ENCODE data around the gene SLC47A2. TPM values are rescaled to one million over a fixed set of nuclear protein-coding genes. Genes with fewer than 3 reads are reported as not detected.

Gene SLC47A2
- total RNA-seq, 2 experiments from 2014 or later: not detected

DNA sequence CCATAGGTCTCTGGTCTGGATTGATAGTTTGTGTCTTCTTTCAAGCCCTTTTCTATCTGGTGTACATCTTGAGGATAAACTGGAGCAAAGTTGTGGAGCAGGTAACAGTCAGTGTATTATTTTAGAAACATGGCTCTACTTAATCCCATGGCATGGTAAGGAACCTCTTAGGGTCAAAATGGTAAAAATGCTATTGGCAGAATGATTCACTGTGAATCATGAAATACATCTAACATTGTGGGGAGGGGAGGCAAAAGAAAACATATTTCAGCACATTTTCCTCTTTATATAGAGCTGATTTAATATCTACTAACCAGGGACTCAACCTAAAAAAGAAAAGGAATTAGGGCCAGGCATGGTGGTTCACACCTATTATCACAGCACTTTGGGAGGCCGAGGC is 85.7 kb downstream of the SLC47A2 start:
- no peaks in the 10 kb centered on the region for H3K9me2 ChIP-seq (ENCODE audit: insufficient read depth, low read length)
- H3K27ac ChIP-seq (ENCODE audit: low read depth, low read length, poor library complexity, severe bottlenecking): no peak overlapping the region
- H3K4me2 ChIP-seq (ENCODE audit: low read length): no peak overlapping the region
- no peak overlapping the region for H2AFZ ChIP-seq (ENCODE audit: low read length)
- no peak for TF ChIP-seq EZH2phosphoT487 (IDR thresholded peaks at IDR 0.05; ENCODE audit: borderline replicate concordance, low read depth, low read length)
- TF ChIP-seq, protein P1, sequence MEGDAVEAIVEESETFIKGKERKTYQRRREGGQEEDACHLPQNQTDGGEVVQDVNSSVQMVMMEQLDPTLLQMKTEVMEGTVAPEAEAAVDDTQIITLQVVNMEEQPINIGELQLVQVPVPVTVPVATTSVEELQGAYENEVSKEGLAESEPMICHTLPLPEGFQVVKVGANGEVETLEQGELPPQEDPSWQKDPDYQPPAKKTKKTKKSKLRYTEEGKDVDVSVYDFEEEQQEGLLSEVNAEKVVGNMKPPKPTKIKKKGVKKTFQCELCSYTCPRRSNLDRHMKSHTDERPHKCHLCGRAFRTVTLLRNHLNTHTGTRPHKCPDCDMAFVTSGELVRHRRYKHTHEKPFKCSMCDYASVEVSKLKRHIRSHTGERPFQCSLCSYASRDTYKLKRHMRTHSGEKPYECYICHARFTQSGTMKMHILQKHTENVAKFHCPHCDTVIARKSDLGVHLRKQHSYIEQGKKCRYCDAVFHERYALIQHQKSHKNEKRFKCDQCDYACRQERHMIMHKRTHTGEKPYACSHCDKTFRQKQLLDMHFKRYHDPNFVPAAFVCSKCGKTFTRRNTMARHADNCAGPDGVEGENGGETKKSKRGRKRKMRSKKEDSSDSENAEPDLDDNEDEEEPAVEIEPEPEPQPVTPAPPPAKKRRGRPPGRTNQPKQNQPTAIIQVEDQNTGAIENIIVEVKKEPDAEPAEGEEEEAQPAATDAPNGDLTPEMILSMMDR (conservative IDR thresholded peaks at IDR 0.05; ENCODE audit: low read length): no peak
- POLR2A ChIA-PET: no interaction called here
- no peak overlapping the region for H3K4me3 ChIP-seq (ENCODE audit: low read depth, low read length, poor library complexity, severe bottlenecking)
- no peaks in the 10 kb centered on the region for H3K79me2 ChIP-seq (ENCODE audit: insufficient read depth, low read depth, low read length)
- no peaks in the 10 kb centered on the region for H3K9me3 ChIP-seq (ENCODE audit: low read length)
- no peak for DNase-seq (ENCODE audit: low spot score)
- no TSS peak for BruUV-seq (replicated peaks)
- CTCF ChIA-PET (ENCODE audit: unreplicated experiment): no interaction called here
- intact Hi-C loops (cut with micrococcal nuclease; ENCODE audit: unreplicated experiment): loop anchor here (10.0 kb wide), 1 partner anchor 56 kb away; no protein-coding TSS in a partner anchor
- no peaks in the 10 kb centered on the region for H3K4me1 ChIP-seq (ENCODE audit: insufficient read depth, low read length, poor library complexity, severe bottlenecking)
- H3K36me3 ChIP-seq (ENCODE audit: insufficient read depth, low read length): no peaks in the 10 kb centered on the region
- no peaks in the 10 kb centered on the region for H4K20me1 ChIP-seq (ENCODE audit: insufficient read depth, low read length)

DNA sequence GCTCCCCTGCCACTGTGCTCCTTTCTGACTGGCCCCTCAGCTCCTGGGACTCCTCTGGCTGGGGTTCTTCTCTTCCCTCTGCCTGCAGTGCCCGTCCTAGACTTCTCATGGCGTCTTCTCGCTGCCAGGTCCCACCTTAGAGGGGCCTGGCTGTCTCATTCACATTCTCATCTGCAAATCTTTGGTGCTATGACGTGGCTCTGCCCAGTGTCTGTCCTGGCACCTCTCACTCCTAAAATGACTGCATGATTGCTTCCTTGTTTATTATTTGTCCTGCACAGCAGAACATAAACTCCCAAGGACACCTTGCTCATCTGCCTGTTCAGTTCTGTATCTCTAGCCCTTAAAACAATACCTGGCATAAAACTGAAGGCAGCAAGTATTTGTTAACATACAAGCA is 86.3 kb downstream of the SLC47A2 start:
- no peak overlapping the region for H3K4me2 ChIP-seq (ENCODE audit: low read length)
- no peak overlapping the region for H2AFZ ChIP-seq (ENCODE audit: low read length)
- CTCF ChIA-PET (ENCODE audit: unreplicated experiment): no interaction called here
- BruUV-seq (replicated peaks): no TSS peak
- intact Hi-C loops (cut with micrococcal nuclease; ENCODE audit: unreplicated experiment): loop anchor here (10.0 kb wide), 1 partner anchor 55 kb away; no protein-coding TSS in a partner anchor
- no peaks in the 10 kb centered on the region for H3K9me2 ChIP-seq (ENCODE audit: insufficient read depth, low read length)
- no peaks in the 10 kb centered on the region for H3K36me3 ChIP-seq (ENCODE audit: insufficient read depth, low read length)
- H3K79me2 ChIP-seq (ENCODE audit: insufficient read depth, low read depth, low read length): no peaks in the 10 kb centered on the region
- TF ChIP-seq EZH2phosphoT487 (IDR thresholded peaks at IDR 0.05; ENCODE audit: borderline replicate concordance, low read depth, low read length): no peak
- TF ChIP-seq, protein P1 (conservative IDR thresholded peaks at IDR 0.05; ENCODE audit: low read length): no peak
- H3K9me3 ChIP-seq (ENCODE audit: low read length): no peaks in the 10 kb centered on the region
- H3K27ac ChIP-seq (ENCODE audit: low read depth, low read length, poor library complexity, severe bottlenecking): no peak overlapping the region
- POLR2A ChIA-PET: no interaction called here
- no peak overlapping the region for H3K4me3 ChIP-seq (ENCODE audit: low read depth, low read length, poor library complexity, severe bottlenecking)
- H3K4me1 ChIP-seq (ENCODE audit: insufficient read depth, low read length, poor library complexity, severe bottlenecking): no peaks in the 10 kb centered on the region
- H4K20me1 ChIP-seq (ENCODE audit: insufficient read depth, low read length): no peaks in the 10 kb centered on the region
- DNase-seq (ENCODE audit: low spot score): no peak

DNA sequence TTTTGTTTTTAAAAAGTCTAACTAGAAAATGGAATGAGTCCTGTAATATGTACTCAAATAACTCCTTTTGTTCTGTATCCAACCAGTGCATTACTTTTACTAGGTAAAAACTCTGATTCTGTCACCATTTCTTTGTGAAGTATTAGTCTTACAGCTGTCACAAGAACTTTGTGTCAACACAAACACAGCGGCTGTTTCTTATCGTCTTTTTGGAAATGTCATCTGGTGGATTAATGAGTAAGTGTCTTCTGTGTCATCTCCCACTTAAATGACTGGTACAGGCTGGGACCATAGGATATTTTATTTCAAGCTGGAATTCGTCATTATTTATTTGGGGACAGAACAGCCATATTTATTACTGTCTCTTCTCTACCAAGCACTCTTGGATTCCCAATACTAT is 86.9 kb downstream of the SLC47A2 start:
- BruUV-seq (replicated peaks): no TSS peak

More for the DNA sequence above, 86.9 kb downstream of the SLC47A2 start:
- Histone ChIP-seq H4K20me1 (ENCODE audit: insufficient read depth, low read length) (no peaks in the 10 kb centered on the region), H3K4me1 (ENCODE audit: insufficient read depth, low read length, poor library complexity, severe bottlenecking) (no peaks in the 10 kb centered on the region), H3K27ac (ENCODE audit: low read depth, low read length, poor library complexity, severe bottlenecking) (no peak overlapping the region), H3K9me2 (ENCODE audit: insufficient read depth, low read length) (no peaks in the 10 kb centered on the region), H3K4me2 (ENCODE audit: low read length) (no peak overlapping the region), H3K79me2 (ENCODE audit: insufficient read depth, low read depth, low read length) (no peaks in the 10 kb centered on the region), H3K9me3 (ENCODE audit: low read length) (no peaks in the 10 kb centered on the region), H2AFZ (ENCODE audit: low read length) (no peak overlapping the region), H3K36me3 (ENCODE audit: insufficient read depth, low read length) (no peaks in the 10 kb centered on the region), H3K4me3 (ENCODE audit: low read depth, low read length, poor library complexity, severe bottlenecking) (no peak overlapping the region)
- intact Hi-C loops (cut with micrococcal nuclease; ENCODE audit: unreplicated experiment): no loop called here
- no peak for DNase-seq (ENCODE audit: low spot score)
- TF ChIP-seq, protein P1 (conservative IDR thresholded peaks at IDR 0.05; ENCODE audit: low read length): no peak
- no peak for TF ChIP-seq EZH2phosphoT487 (IDR thresholded peaks at IDR 0.05; ENCODE audit: borderline replicate concordance, low read depth, low read length)
- CTCF ChIA-PET (ENCODE audit: unreplicated experiment): no interaction called here
- POLR2A ChIA-PET: no interaction called here

Small RNA genes lying within 50 kb of the gene (small RNA-seq; reads per million reads assigned to genes)
- gene RF00322: not detected

Other genes with a start within 250 kb of the SLC47A2 start
- not detected in 2 replicates for gene SLC47A1, start 182.7 kb downstream of the SLC47A2 start, total RNA-seq (2014; rRNA removed; shearing (Covaris generic))
- gene SLC47A1, start 182.7 kb downstream of the SLC47A2 start, total RNA-seq (2022): not detected in 2 replicates
- 28.9 and 29.7 TPM in 2 replicates for gene ALDH3A2, start 67.8 kb downstream of the SLC47A2 start, total RNA-seq (2014; rRNA removed; shearing (Covaris generic))
- gene ALDH3A2, start 67.8 kb downstream of the SLC47A2 start, total RNA-seq (2022): 41.1 and 47.3 TPM in 2 replicates
- gene ALDH3A1, start 31.7 kb upstream of the SLC47A2 start, total RNA-seq (2014; rRNA removed; shearing (Covaris generic)): 0.16 and 0.26 TPM in 2 replicates
- gene ALDH3A1, start 31.7 kb upstream of the SLC47A2 start, total RNA-seq (2022): not detected in 2 replicates
- 6.8 and 9.4 TPM in 2 replicates for gene ULK2, start 151.4 kb upstream of the SLC47A2 start, total RNA-seq (2014; rRNA removed; shearing (Covaris generic))
- 0.94 TPM in 1 of 2 replicates, not detected in the other for gene ULK2, start 151.4 kb upstream of the SLC47A2 start, total RNA-seq (2022)

Measured in OCI-LY7 (cell line).